Hepatocyte (in vitro differentiated cells): ENCODE results near the gene ADGRV1. TPM values are rescaled to one million over a fixed set of nuclear protein-coding genes. Genes with fewer than 3 reads are reported as not detected.

Experiments used
- DNase-seq: peaks from one replicate; pipeline ENCODE4 v3.0.0-alpha.2; 2016; ENCODE audit warnings: low spot score
- H2AFZ ChIP-seq: fragments of 200-600 bp; sonication (generic); 2 replicates; pipeline ENCODE4 v1.6.0; 2016; ENCODE audit warnings: antibody characterized with exemption, mild to moderate bottlenecking
- H3K27ac ChIP-seq: fragments of 200-600 bp; sonication (generic); 2 replicates; pipeline ENCODE4 v1.5.1; 2016; ENCODE audit warnings: mild to moderate bottlenecking
- H3K27me3 ChIP-seq: fragments of 200-600 bp; sonication (generic); 2 replicates; pipeline ENCODE4 v1.6.1; 2016
- H3K36me3 ChIP-seq: fragments of 200-600 bp; sonication (generic); replicated peaks from 2 replicates; pipeline ENCODE4 v1.5.1; 2016; ENCODE audit warnings: low read depth; ENCODE audit not compliant: insufficient read depth
- H3K4me1 ChIP-seq: fragments of 200-600 bp; sonication (generic); 2 replicates; pipeline ENCODE4 v1.5.1; 2016; ENCODE audit warnings: mild to moderate bottlenecking, moderate library complexity; ENCODE audit not compliant: insufficient read depth
- H3K4me2 ChIP-seq: fragments of 200-600 bp; sonication (generic); 2 replicates; pipeline ENCODE4 v1.6.0; 2016
- H3K4me3 ChIP-seq: fragments of 200-600 bp; sonication (generic); 2 replicates; pipeline ENCODE4 v1.5.1; 2016; ENCODE audit warnings: mild to moderate bottlenecking
- H3K79me2 ChIP-seq: fragments of 200-600 bp; sonication (generic); 2 replicates; pipeline ENCODE4 v1.6.0; 2017; ENCODE audit warnings: mild to moderate bottlenecking
- H3K9me2 ChIP-seq: fragments of 200-600 bp; sonication (generic); replicated peaks from 2 replicates; pipeline ENCODE4 v1.6.0; 2017; ENCODE audit warnings: mild to moderate bottlenecking; ENCODE audit not compliant: insufficient read depth
- H3K9me3 ChIP-seq: fragments of 200-600 bp; sonication (generic); 2 replicates; pipeline ENCODE4 v1.5.1; 2016; ENCODE audit warnings: low read depth, mild to moderate bottlenecking
- H4K20me1 ChIP-seq: fragments of 200-600 bp; sonication (generic); 2 replicates; pipeline ENCODE4 v1.6.0; 2016; ENCODE audit warnings: mild to moderate bottlenecking; ENCODE audit not compliant: insufficient read depth, poor library complexity, severe bottlenecking
- EZH2 ChIP-seq: fragments of 200-600 bp; sonication (generic); IDR thresholded peaks from 2 replicates; pipeline ENCODE4 v1.6.1; 2016; ENCODE audit warnings: antibody characterized with exemption, mild to moderate bottlenecking, borderline replicate concordance
- EZH2phosphoT487 ChIP-seq: fragments of 200-600 bp; sonication (generic); IDR thresholded peaks from one replicate; pipeline ENCODE4 v1.6.1; 2018; ENCODE audit warnings: antibody characterized with exemption, mild to moderate bottlenecking, low read depth, moderate library complexity; ENCODE audit not compliant: unreplicated experiment, severe bottlenecking
- WGBS: methylation state at CpG from one replicate; pipeline ENCODE4 v1.1.6; 2016; ENCODE audit warnings: low lambda C conversion rate; ENCODE audit errors: missing lambda C conversion rate; 5-methylcytosine and 5-hydroxymethylcytosine counted together
- polyA plus RNA-seq: library from polyadenylated mRNA; unstranded; fragments of >200 nt; fragmentation: Nextera tagmentation; extraction: Ambion mirVana; gene quantifications from 2 replicates; pipeline ENCODE4 v1.2.1, GENCODE V29; 2016
- total RNA-seq: library from RNA; depleted of rRNA; stranded (reverse); fragments of >200 nt; gene quantifications from 2 replicates; pipeline ENCODE4 v1.2.3, GENCODE V29; 2014
- TF ChIP-seq, protein P1 (sequence below): fragments of 200-600 bp; sonication (generic); IDR thresholded peaks from 2 replicates; pipeline ENCODE4 v1.5.1; 2016; ENCODE audit warnings: antibody characterized with exemption, mild to moderate bottlenecking; ENCODE audit not compliant: poor library complexity

The ADGRV1 gene
- total and polyA plus RNA-seq, 2 experiments from 2014 or later, result 74.9 to 88.3 TPM

- no peaks in the 10 kb centered on the region for H3K36me3 ChIP-seq
- TF ChIP-seq EZH2 (no peak), EZH2phosphoT487 (no peak)
- TF ChIP-seq, protein P1, sequence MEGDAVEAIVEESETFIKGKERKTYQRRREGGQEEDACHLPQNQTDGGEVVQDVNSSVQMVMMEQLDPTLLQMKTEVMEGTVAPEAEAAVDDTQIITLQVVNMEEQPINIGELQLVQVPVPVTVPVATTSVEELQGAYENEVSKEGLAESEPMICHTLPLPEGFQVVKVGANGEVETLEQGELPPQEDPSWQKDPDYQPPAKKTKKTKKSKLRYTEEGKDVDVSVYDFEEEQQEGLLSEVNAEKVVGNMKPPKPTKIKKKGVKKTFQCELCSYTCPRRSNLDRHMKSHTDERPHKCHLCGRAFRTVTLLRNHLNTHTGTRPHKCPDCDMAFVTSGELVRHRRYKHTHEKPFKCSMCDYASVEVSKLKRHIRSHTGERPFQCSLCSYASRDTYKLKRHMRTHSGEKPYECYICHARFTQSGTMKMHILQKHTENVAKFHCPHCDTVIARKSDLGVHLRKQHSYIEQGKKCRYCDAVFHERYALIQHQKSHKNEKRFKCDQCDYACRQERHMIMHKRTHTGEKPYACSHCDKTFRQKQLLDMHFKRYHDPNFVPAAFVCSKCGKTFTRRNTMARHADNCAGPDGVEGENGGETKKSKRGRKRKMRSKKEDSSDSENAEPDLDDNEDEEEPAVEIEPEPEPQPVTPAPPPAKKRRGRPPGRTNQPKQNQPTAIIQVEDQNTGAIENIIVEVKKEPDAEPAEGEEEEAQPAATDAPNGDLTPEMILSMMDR, result no peak
- no peaks in the 10 kb centered on the region for H3K9me2 ChIP-seq
- H3K9me3 ChIP-seq, result no peaks in the 10 kb centered on the region
- no peaks in the 10 kb centered on the region for H4K20me1 ChIP-seq
- H2AFZ ChIP-seq, result no peak overlapping the region
- WGBS, result 78% methylated on average over 2 of the region's 2 CpGs
- no peak for DNase-seq
- no peaks in the 10 kb centered on the region for H3K27me3 ChIP-seq
- no peak overlapping the region for H3K4me2 ChIP-seq
- no peak overlapping the region for H3K4me3 ChIP-seq
- H3K4me1 ChIP-seq, result no peaks in the 10 kb centered on the region
- no peaks in the 10 kb centered on the region for H3K79me2 ChIP-seq
- H3K27ac ChIP-seq, result no peak overlapping the region
Measured at GRCh38 chr5:90626493-90626892, 67.9 kb downstream of the ADGRV1 start.

DNA sequence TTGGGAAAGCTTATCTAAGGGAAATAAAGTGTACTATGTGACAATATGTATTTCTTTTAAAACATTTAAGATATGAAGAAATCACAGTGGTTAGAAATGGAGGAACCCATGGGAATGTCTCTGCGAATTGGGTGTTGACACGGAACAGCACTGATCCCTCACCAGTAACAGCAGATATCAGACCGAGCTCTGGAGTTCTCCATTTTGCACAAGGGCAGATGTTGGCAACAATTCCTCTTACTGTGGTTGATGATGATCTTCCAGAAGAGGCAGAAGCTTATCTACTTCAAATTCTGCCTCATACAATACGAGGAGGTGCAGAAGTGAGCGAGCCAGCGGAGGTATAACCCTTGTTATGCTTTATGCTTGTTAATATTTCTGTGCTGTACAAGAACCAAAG is 69.9 kb downstream of the ADGRV1 start:
- Histone ChIP-seq H2AFZ (no peak overlapping the region), H3K4me2 (no peak overlapping the region), H4K20me1 (no peaks in the 10 kb centered on the region)

DNA sequence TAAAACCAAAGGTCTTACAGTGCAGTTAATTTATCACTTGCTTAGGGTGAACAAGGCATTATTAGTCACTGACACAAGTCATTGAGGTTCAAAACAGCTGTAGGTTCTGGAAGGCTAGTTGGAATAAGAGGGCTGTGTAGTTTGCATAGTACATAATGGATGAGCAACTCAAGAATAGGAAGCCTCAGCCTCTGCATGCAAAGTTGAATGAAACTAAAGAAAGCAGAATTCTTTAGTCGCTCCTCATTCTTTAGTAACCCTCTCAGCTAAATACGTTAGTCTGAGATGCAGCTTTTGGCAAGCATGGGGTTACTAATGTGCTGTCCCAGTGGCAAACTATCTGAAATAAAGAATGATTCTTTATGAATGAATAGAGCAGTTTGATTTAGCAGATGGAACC is 74.2 kb downstream of the ADGRV1 start:
- H3K79me2 ChIP-seq, result no peaks in the 10 kb centered on the region
- no peak overlapping the region for H3K27ac ChIP-seq
- H3K9me3 ChIP-seq, result no peaks in the 10 kb centered on the region
- no peak overlapping the region for H3K4me2 ChIP-seq
- no peaks in the 10 kb centered on the region for H4K20me1 ChIP-seq
- no peaks in the 10 kb centered on the region for H3K9me2 ChIP-seq
- DNase-seq, result no peak
- TF ChIP-seq EZH2 (no peak), EZH2phosphoT487 (no peak)
- TF ChIP-seq, protein P1, result no peak
- 90% methylated on average over 2 of the region's 2 CpGs for WGBS
- H3K36me3 ChIP-seq, result no peaks in the 10 kb centered on the region
- no peak overlapping the region for H2AFZ ChIP-seq
- no peak overlapping the region for H3K4me3 ChIP-seq
- no peaks in the 10 kb centered on the region for H3K4me1 ChIP-seq
- no peaks in the 10 kb centered on the region for H3K27me3 ChIP-seq

More for the DNA sequence above, 69.9 kb downstream of the ADGRV1 start:
- DNase-seq, result no peak
- TF ChIP-seq, protein P1, result no peak
- TF ChIP-seq EZH2phosphoT487 (no peak), EZH2 (no peak)
- Histone ChIP-seq H3K4me3 (no peak overlapping the region), H3K79me2 (no peaks in the 10 kb centered on the region), H3K27ac (no peak overlapping the region), H3K4me1 (no peaks in the 10 kb centered on the region), H3K9me2 (no peaks in the 10 kb centered on the region), H3K9me3 (no peaks in the 10 kb centered on the region), H3K27me3 (no peaks in the 10 kb centered on the region), H3K36me3 (no peaks in the 10 kb centered on the region)
- WGBS, result 94% methylated on average over 6 of the region's 6 CpGs

GRCh38 chr5:90636948-90637347 is 78.4 kb downstream of the ADGRV1 start:
- Histone ChIP-seq H3K79me2 (no peaks in the 10 kb centered on the region), H2AFZ (no peak overlapping the region), H4K20me1 (no peaks in the 10 kb centered on the region), H3K27ac (no peak overlapping the region), H3K36me3 (no peaks in the 10 kb centered on the region), H3K9me2 (no peaks in the 10 kb centered on the region), H3K4me1 (no peaks in the 10 kb centered on the region), H3K4me2 (no peak overlapping the region), H3K9me3 (no peaks in the 10 kb centered on the region), H3K27me3 (no peaks in the 10 kb centered on the region), H3K4me3 (no peak overlapping the region)
- TF ChIP-seq EZH2phosphoT487 (no peak), EZH2 (no peak)
- TF ChIP-seq, protein P1, result no peak
- DNase-seq, result no peak
- 0% methylated on average over 1 of the region's 1 CpG for WGBS
